ENCODE measurements around the gene FAM234B. TPM values are rescaled to one million over a fixed set of nuclear protein-coding genes. Genes with fewer than 3 reads are reported as not detected.

The FAM234B gene
- total RNA-seq, 4 donors from 2014 or later, result 0.60 to 2.6 (median 1.8) TPM

GRCh38 chr12:13112968-13113367, 68.8 kb downstream of the FAM234B start:
- Histone ChIP-seq H3K27ac (no peak overlapping the region), H3K27me3 (peaks cover 7% of the 10 kb centered on the region), H3K4me3 (no peak overlapping the region), H3K4me1 (no peaks in the 10 kb centered on the region), H3K9me3 (no peaks in the 10 kb centered on the region), H3K36me3 (no peaks in the 10 kb centered on the region)
- WGBS, 2 donors (ENCODE audit: low coverage in 1 of 2), result 74 to 87% methylated on average over 4 to 6 of the region's 6 CpGs
- in situ Hi-C loops (cut with MboI; ENCODE audit: low pct_ligation_motif_present in 1 of 4, low pct_unique_long_range_greater_than_20kb in 1 of 4, low sequenced_read_pairs in 3 of 4), result no loop called here
- TF ChIP-seq POLR2A (IDR thresholded peaks at IDR 0.05), result no peak
- TF ChIP-seq POLR2AphosphoS5 (IDR thresholded peaks at IDR 0.05), result no peak
- TF ChIP-seq CTCF (IDR thresholded peaks at IDR 0.05), result no peak
- no peak for TF ChIP-seq EP300 (IDR thresholded peaks at IDR 0.05; ENCODE audit: low read depth)
- intact Hi-C loops (cut with DNase I; ENCODE audit: low total_unique reads), result no loop called here
- no peak for DNase-seq

GRCh38 chr12:13114251-13115052, 70.3 kb downstream of the FAM234B start:
- DNase-seq, result no peak
- Histone ChIP-seq H3K36me3 (no peaks in the 10 kb centered on the region), H3K4me1 (no peaks in the 10 kb centered on the region), H3K27me3 (peaks cover 7% of the 10 kb centered on the region), H3K27ac (no peak overlapping the region), H3K9me3 (no peaks in the 10 kb centered on the region), H3K4me3 (no peak overlapping the region)
- intact Hi-C loops (cut with DNase I; ENCODE audit: low total_unique reads), result no loop called here
- in situ Hi-C loops (cut with MboI; ENCODE audit: low pct_ligation_motif_present in 1 of 4, low pct_unique_long_range_greater_than_20kb in 1 of 4, low sequenced_read_pairs in 3 of 4), result no loop called here
- TF ChIP-seq EP300 (IDR thresholded peaks at IDR 0.05; ENCODE audit: low read depth), result no peak
- no peak for TF ChIP-seq POLR2AphosphoS5 (IDR thresholded peaks at IDR 0.05)
- TF ChIP-seq POLR2A (IDR thresholded peaks at IDR 0.05), result no peak
- no peak for TF ChIP-seq CTCF (IDR thresholded peaks at IDR 0.05)
- WGBS, 2 donors (ENCODE audit: low coverage in 1 of 2), result 78 to 81% methylated on average over 8 to 15 of the region's 15 CpGs

GRCh38 chr12:13116259-13116658, 72.1 kb downstream of the FAM234B start:
- intact Hi-C loops (cut with DNase I; ENCODE audit: low total_unique reads), result no loop called here
- Histone ChIP-seq H3K36me3 (no peaks in the 10 kb centered on the region), H3K9me3 (no peaks in the 10 kb centered on the region), H3K27ac (no peak overlapping the region), H3K4me3 (no peak overlapping the region), H3K4me1 (no peaks in the 10 kb centered on the region), H3K27me3 (peaks cover 7% of the 10 kb centered on the region)
- DNase-seq, result no peak
- WGBS, 2 donors (ENCODE audit: low coverage in 1 of 2), result 80 to 86% methylated on average over 6 to 7 of the region's 7 CpGs
- no peak for TF ChIP-seq POLR2AphosphoS5 (IDR thresholded peaks at IDR 0.05)
- TF ChIP-seq EP300 (IDR thresholded peaks at IDR 0.05; ENCODE audit: low read depth), result no peak
- no peak for TF ChIP-seq POLR2A (IDR thresholded peaks at IDR 0.05)
- no peak for TF ChIP-seq CTCF (IDR thresholded peaks at IDR 0.05)
- in situ Hi-C loops (cut with MboI; ENCODE audit: low pct_ligation_motif_present in 1 of 4, low pct_unique_long_range_greater_than_20kb in 1 of 4, low sequenced_read_pairs in 3 of 4), result no loop called here

- Histone ChIP-seq H3K36me3 (no peaks in the 10 kb centered on the region), H3K27me3 (peaks cover 7% of the 10 kb centered on the region), H3K4me3 (no peak overlapping the region), H3K4me1 (no peaks in the 10 kb centered on the region), H3K27ac (no peak overlapping the region), H3K9me3 (no peaks in the 10 kb centered on the region)
- intact Hi-C loops (cut with DNase I; ENCODE audit: low total_unique reads), result no loop called here
- DNase-seq, result no peak
- WGBS, 2 donors (ENCODE audit: low coverage in 1 of 2), result 56% methylated on average over 6 of the region's 6 CpGs; no CpG with 5 or more reads in 1 of the 2 donors
- in situ Hi-C loops (cut with MboI; ENCODE audit: low pct_ligation_motif_present in 1 of 4, low pct_unique_long_range_greater_than_20kb in 1 of 4, low sequenced_read_pairs in 3 of 4), result no loop called here
- TF ChIP-seq POLR2A (IDR thresholded peaks at IDR 0.05) (no peak), CTCF (IDR thresholded peaks at IDR 0.05) (no peak), POLR2AphosphoS5 (IDR thresholded peaks at IDR 0.05) (no peak), EP300 (IDR thresholded peaks at IDR 0.05; ENCODE audit: low read depth) (no peak)
Measured at GRCh38 chr12:13117029-13117428, 72.8 kb downstream of the FAM234B start.
